Left kidney (tissue), 2 donors: ENCODE data around the gene SHISA3. TPM values are rescaled to one million over a fixed set of nuclear protein-coding genes. Genes with fewer than 3 reads are reported as not detected.

Experiments
- DNase-seq: peaks from one replicate; pipeline ENCODE4 v3.0.0-alpha.2; 2013
- polyA plus RNA-seq: library from polyadenylated mRNA; unstranded; fragments of 120-200 nt; gene quantifications from one replicate; pipeline ENCODE4 v1.2.1, GENCODE V29; 2013; ENCODE audit not compliant: insufficient read length

SHISA3 gene
- polyA plus RNA-seq, 1 donor: 97.9 TPM

DNA sequence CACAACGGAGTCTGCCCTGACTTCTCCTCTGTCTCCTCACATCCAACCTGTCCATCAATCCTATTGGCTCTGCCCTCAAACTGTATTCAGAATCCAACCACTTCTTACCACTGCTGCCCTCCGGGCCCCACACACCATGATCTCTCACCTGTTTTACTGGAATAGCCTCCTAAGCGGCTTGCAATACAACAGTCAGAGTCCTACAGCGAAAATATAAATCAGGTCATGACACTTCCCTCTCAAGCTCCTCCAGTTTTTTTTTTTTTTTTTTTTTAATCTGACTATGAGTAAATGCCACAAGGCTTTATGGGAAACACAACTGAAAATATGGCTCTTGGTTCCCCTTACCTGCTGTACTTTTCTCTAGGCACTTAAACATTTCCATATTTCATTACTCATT lies 42.8 kb downstream of the SHISA3 start:
- DNase-seq: no peak

DNA sequence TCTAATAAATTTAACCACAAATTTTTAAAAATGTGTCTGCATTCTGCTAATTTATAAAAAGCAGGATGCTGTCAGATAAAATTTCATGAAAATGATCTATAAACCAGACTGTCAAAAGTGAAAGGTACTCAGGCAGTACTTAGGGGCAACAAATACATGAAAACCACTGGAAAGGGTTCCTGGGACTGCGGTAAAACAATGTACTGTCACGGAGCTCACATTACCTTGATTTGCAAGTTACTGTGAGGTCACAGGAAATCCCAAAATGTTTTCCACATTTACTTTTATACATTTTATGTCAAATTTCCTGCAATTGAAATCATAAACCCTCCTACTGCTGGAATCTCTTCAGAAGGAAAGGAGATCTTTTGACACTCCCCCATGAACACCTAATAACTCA lies 45.3 kb downstream of the SHISA3 start:
- DNase-seq: no peak

DNA sequence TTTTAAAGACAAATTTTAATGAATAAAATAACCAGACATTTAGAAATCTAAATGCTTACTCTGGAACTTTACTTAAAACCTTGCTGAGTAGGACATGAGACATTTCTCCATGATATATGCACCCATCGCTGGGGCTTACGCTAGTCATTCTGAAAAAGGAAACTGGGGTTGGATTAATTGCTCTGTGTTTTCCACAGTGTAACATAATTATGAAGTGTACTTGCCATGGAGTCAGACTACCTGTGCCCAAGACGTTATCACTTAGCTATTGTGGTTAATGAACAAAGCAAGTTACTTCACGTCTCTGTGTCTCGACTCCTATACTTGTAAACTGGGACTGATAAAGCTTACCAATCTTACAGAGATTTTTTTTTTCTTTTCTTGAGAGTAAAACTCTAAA lies 47.8 kb downstream of the SHISA3 start:
- DNase-seq: no peak

DNA sequence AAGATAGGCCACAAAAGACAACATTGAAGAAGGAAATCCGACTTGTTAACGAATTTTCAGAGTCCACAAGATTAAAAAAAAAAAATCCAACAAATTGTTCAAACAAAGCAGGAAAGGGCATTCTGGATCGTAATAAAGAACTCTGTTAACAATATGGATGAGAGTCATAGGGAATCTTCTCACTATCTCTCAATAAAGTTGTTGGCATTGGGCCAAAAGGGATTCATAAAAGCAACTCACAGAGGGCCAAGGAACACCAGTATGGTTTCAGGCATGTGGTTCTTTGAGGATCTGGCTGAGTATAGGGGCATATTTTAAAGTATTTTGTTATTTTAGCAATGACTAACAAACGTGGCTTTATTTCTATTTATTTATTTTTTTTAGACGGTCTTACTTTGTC lies 49.5 kb downstream of the SHISA3 start:
- no peak for DNase-seq

Other genes starting within 250 kb of the SHISA3 start
- 1.7 TPM for gene BEND4, start 244.8 kb upstream of the SHISA3 start, polyA plus RNA-seq